Cerebellar cortex (tissue), 1 donor: ENCODE results near the gene TTC5.
A peak's percentile ranks its signal among the peaks of the same experiment; 100 is the strongest.
"Not testable (repeated sequence)": the region's sequence is repeated elsewhere in the genome, so short reads cannot be mapped to it uniquely, and the experiment has no call there.

ENCODE experiments used
- DNase-seq: peaks from one replicate; pipeline ENCODE4 v3.0.0-alpha.2; 2015; ENCODE audit warnings: low spot score

TTC5 gene

GRCh38 chr14:20302042-20302755 lies 3.6 kb downstream of the TTC5 start:
- no peak for DNase-seq

- DNase-seq, result no peak
Observed at GRCh38 chr14:20295067-20295466, 10.7 kb downstream of the TTC5 start.

GRCh38 chr14:20294636-20295035 lies 11.1 kb downstream of the TTC5 start:
- DNase-seq, result no peak

- not testable (repeated sequence) for DNase-seq
Observed at GRCh38 chr14:20281998-20282397, 23.8 kb downstream of the TTC5 start.

- DNase-seq, result not testable (repeated sequence)
Observed at GRCh38 chr14:20280265-20280664, 25.5 kb downstream of the TTC5 start.

GRCh38 chr14:20278414-20278813 lies 27.3 kb downstream of the TTC5 start:
- no peak for DNase-seq

- no peak for DNase-seq
Observed at GRCh38 chr14:20277409-20277808, 28.3 kb downstream of the TTC5 start.

- no peak for DNase-seq
Observed at GRCh38 chr14:20274062-20274461, 31.7 kb downstream of the TTC5 start.

- DNase-seq, result not testable (repeated sequence)
Observed at GRCh38 chr14:20264361-20264760, 41.4 kb downstream of the TTC5 start.

- DNase-seq, result no peak
Observed at GRCh38 chr14:20262642-20263128, 43.1 kb downstream of the TTC5 start.

GRCh38 chr14:20247646-20248246 lies 58.0 kb downstream of the TTC5 start:
- DNase-seq, result peak; percentile 40
